MM.1S (cell line): ENCODE data around the gene CHD6.

Experiments
- DNase-seq: peaks from one replicate; pipeline ENCODE4 v3.0.0-alpha.2; 2015
- H2AFZ ChIP-seq: fragments of 300-600 bp; sonication (generic); 2 replicates; pipeline ENCODE4 v1.6.0; 2016; ENCODE audit warnings: antibody characterized with exemption, low read length
- H3F3A ChIP-seq: fragments of 300-600 bp; sonication (generic); 2 replicates; pipeline ENCODE4 v1.6.1; 2016; ENCODE audit warnings: mild to moderate bottlenecking, antibody characterized with exemption, low read length, moderate library complexity, mixed read lengths; ENCODE audit not compliant: insufficient read depth
- H3K27ac ChIP-seq: fragments of 300-600 bp; sonication (generic); 2 replicates; pipeline ENCODE4 v1.5.1; 2016; ENCODE audit warnings: mild to moderate bottlenecking, low read length
- H3K27me3 ChIP-seq: fragments of 300-600 bp; sonication (generic); replicated peaks from 2 replicates; pipeline ENCODE4 v1.6.0; 2016; ENCODE audit warnings: low read length; ENCODE audit not compliant: insufficient read depth
- H3K36me3 ChIP-seq: fragments of 300-600 bp; sonication (generic); replicated peaks from 2 replicates; pipeline ENCODE4 v1.6.1; 2016; ENCODE audit warnings: mild to moderate bottlenecking, low read length, mixed read lengths; ENCODE audit not compliant: insufficient read depth
- H3K4me1 ChIP-seq: fragments of 300-600 bp; sonication (generic); 2 replicates; pipeline ENCODE4 v1.6.1; 2016; ENCODE audit warnings: low read length, mixed read lengths
- H3K4me2 ChIP-seq: fragments of 300-600 bp; sonication (generic); 2 replicates; pipeline ENCODE4 v1.6.0; 2016; ENCODE audit warnings: low read depth, low read length
- H3K4me3 ChIP-seq: fragments of 300-600 bp; sonication (generic); 2 replicates; pipeline ENCODE4 v1.5.1; 2016; ENCODE audit warnings: low read length, mixed read lengths
- H3K79me2 ChIP-seq: fragments of 300-600 bp; sonication (generic); 2 replicates; pipeline ENCODE4 v1.6.1; 2016; ENCODE audit warnings: mixed run types, low read length, mixed read lengths
- H3K9ac ChIP-seq: fragments of 300-600 bp; sonication (generic); 2 replicates; pipeline ENCODE4 v1.6.1; 2016; ENCODE audit warnings: low read length, mixed read lengths
- H3K9me2 ChIP-seq: fragments of 300-600 bp; sonication (generic); replicated peaks from 2 replicates; pipeline ENCODE4 v1.6.1; 2016; ENCODE audit warnings: mild to moderate bottlenecking, low read length, mixed read lengths; ENCODE audit not compliant: insufficient read depth
- H3K9me3 ChIP-seq: fragments of 300-600 bp; sonication (generic); replicated peaks from 2 replicates; pipeline ENCODE4 v1.6.1; 2016; ENCODE audit warnings: mild to moderate bottlenecking, low read length, mixed read lengths; ENCODE audit not compliant: insufficient read depth
- H4K20me1 ChIP-seq: fragments of 300-600 bp; sonication (generic); 2 replicates; pipeline ENCODE4 v1.6.1; 2016; ENCODE audit warnings: mild to moderate bottlenecking, low read length, moderate library complexity, mixed read lengths; ENCODE audit not compliant: insufficient read depth
- CTCF ChIP-seq: fragments of 300-600 bp; sonication (generic); IDR thresholded peaks from 2 replicates; pipeline ENCODE4 v1.5.1; 2016; ENCODE audit warnings: antibody characterized with exemption, low read length, mixed read lengths
- EZH2 ChIP-seq: fragments of 300-600 bp; sonication (generic); optimal IDR thresholded peaks from 2 replicates; pipeline ENCODE3; 2017; ENCODE audit warnings: low read depth, mild to moderate bottlenecking, antibody characterized with exemption, low read length, mixed read lengths
- EZH2phosphoT487 ChIP-seq: fragments of 300-600 bp; sonication (generic); IDR thresholded peaks from 2 replicates; pipeline ENCODE4 v1.6.1; 2018; ENCODE audit warnings: antibody characterized with exemption, low read length

CHD6 gene

GRCh38 chr20:41373931-41374920, 244.0 kb downstream of the CHD6 start:
- no peaks in the 10 kb centered on the region for H3K9me2 ChIP-seq
- H3K4me2 ChIP-seq = no peak overlapping the region
- H3K4me3 ChIP-seq = no peak overlapping the region
- no peak for DNase-seq
- H3K27ac ChIP-seq = no peak overlapping the region
- no peaks in the 10 kb centered on the region for H3F3A ChIP-seq
- no peak overlapping the region for H2AFZ ChIP-seq
- no peaks in the 10 kb centered on the region for H4K20me1 ChIP-seq
- H3K9ac ChIP-seq = no peak overlapping the region
- TF ChIP-seq EZH2phosphoT487 (no peak), CTCF (no peak), EZH2 (no peak)
- H3K4me1 ChIP-seq = peaks cover 11% of the 10 kb centered on the region
- H3K27me3 ChIP-seq = no peaks in the 10 kb centered on the region
- H3K36me3 ChIP-seq = no peaks in the 10 kb centered on the region
- H3K79me2 ChIP-seq = no peaks in the 10 kb centered on the region
- H3K9me3 ChIP-seq = no peaks in the 10 kb centered on the region

DNA sequence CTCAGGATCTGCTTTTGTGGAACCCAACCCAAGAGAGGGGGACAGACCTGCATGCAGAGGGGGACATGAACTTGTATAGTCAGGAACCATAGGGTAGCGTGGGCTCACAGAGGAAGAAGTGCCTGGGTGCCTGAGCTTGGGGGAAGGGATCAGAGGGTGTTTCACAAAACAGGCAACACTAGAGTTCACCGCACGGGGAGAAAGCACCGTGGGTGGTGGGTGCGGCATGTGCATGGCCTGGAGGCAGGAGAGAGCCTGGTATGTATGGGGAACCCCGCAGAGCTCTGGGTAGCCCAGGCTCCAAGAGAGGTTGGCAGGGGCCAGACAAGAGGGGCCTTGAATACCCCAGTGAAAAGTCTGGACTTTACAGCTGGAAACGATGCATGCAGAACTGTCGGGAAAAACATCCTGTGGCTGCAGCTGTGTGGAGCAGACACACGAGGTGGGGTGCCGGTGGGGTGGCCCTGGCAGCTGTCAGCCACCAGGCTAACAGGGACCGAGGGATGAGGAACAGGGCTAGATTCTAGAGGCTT, 244.9 kb downstream of the CHD6 start:
- H3K27me3 ChIP-seq = no peaks in the 10 kb centered on the region
- H3K36me3 ChIP-seq = no peaks in the 10 kb centered on the region
- DNase-seq = no peak
- no peak overlapping the region for H3K4me3 ChIP-seq
- no peak overlapping the region for H3K9ac ChIP-seq
- H2AFZ ChIP-seq = no peak overlapping the region
- peaks cover 14% of the 10 kb centered on the region for H3K4me1 ChIP-seq
- H3K79me2 ChIP-seq = no peaks in the 10 kb centered on the region
- H3K9me3 ChIP-seq = no peaks in the 10 kb centered on the region
- no peaks in the 10 kb centered on the region for H3F3A ChIP-seq
- H3K9me2 ChIP-seq = no peaks in the 10 kb centered on the region
- no peak overlapping the region for H3K4me2 ChIP-seq
- H3K27ac ChIP-seq = no peak overlapping the region
- TF ChIP-seq CTCF (no peak), EZH2 (no peak), EZH2phosphoT487 (no peak)
- no peaks in the 10 kb centered on the region for H4K20me1 ChIP-seq

DNA sequence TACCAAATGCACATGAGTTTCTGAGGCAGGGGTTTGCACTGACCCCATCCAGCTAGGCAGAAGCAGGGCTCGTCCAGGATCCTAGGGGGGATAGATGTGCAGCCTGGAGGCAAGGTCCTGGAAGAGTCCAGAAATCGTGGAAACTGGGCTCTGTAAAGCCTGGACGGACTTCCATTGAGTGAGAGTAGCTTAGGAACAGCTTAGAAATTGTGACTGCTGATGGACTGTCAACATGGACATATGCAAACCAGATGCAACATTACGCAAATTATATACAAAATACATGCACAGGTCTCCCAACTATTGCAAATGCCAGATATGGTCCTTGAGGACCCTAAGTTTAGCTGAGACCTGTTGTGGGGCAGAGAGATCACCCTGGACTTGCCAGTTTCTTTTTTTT, 246.8 kb downstream of the CHD6 start:
- Histone ChIP-seq H3K4me1 (peaks cover 14% of the 10 kb centered on the region), H3K4me3 (no peak overlapping the region), H3F3A (no peaks in the 10 kb centered on the region), H3K27ac (no peak overlapping the region), H2AFZ (no peak overlapping the region), H3K4me2 (no peak overlapping the region), H3K27me3 (peaks cover 12% of the 10 kb centered on the region; the same call in 1 of the 2 replicates), H3K9me2 (no peaks in the 10 kb centered on the region), H3K9ac (no peak overlapping the region), H3K79me2 (no peaks in the 10 kb centered on the region), H4K20me1 (no peaks in the 10 kb centered on the region), H3K9me3 (no peaks in the 10 kb centered on the region), H3K36me3 (no peaks in the 10 kb centered on the region)
- TF ChIP-seq EZH2 (no peak), EZH2phosphoT487 (no peak), CTCF (no peak)
- DNase-seq = no peak
